ENCODE data around the gene PIK3C2A. TPM values are rescaled to one million over a fixed set of nuclear protein-coding genes. Genes with fewer than 3 reads are reported as not detected.

PIK3C2A gene
- total and polyA plus RNA-seq, 10 of the 15 experiments (the other 5 are each of a cell fraction or from before 2014, with no cell fraction given), result 1.6 to 20.6 (median 9.1) TPM

DNA sequence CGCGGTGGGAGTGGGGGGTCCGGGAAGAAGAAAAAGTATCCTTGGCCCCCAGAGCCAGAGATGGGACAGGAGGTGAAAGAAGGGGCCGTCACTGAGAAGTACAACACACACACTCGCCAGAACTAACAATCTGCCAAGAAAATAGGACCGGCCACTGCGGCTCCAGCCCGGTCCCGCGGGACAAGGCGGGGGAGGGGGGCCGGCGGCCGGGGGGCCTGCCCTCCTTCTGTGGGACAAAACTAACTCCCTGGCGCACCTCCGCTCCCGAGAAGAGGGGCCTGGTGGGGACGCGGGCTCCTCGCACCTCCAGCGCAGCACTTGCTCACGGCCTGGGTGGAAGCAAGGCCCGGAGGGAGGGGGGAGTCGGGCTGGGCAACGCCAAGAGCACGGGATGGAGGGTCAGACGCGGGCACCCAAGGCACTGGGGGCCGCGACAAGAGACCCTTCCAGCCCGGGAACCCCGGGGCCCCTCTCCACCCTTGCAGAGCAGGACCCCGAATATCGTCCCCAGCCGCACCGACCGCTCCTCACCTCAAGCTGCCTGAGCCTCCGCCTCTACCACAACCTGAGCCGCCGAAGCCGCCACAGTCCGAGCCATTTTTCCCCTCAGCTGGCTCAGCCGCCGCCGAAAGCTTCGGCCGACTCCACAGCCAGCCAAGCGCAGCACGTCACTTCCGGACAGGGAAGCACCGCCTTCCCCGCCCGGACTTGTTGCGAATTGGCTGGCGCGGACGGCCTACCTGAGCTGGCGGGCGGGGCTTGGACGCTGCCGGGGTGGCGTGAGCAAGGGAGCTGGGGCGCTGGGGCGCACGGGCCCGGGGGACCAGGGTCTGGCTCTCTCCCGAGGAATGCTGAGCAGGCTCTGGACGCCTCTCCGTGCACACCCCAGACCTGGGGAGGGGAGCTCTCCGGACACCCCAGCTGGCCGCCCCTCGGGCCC, at the start of gene PIK3C2A (continued):
- TF ChIP-seq HDGF (IDR thresholded peaks at IDR 0.05) (peak; percentile 86; the same call in 1 of the 2 replicates), RFX5 (IDR thresholded peaks at IDR 0.05; ENCODE audit: low read depth, low read length) (peak; percentile 8; the same call in 1 of the 2 replicates), CBX5 (IDR thresholded peaks at IDR 0.05; ENCODE audit: low read depth) (0 out of 2 replicates have a peak, but pooled peaks have one; percentile 16), IRF4 (IDR thresholded peaks at IDR 0.05; ENCODE audit: low read depth, low read length) (no peak), FOXK2 (IDR thresholded peaks at IDR 0.05) (no peak), POLR2AphosphoS5 (IDR thresholded peaks at IDR 0.05; ENCODE audit: low read length) (peak; percentile 88), SP1 (IDR thresholded peaks at IDR 0.05; ENCODE audit: low read depth, low read length) (no peak), POLR2A (IDR thresholded peaks at IDR 0.05; ENCODE audit: low read depth, low read length) (peak; percentile 97), CREM (IDR thresholded peaks at IDR 0.05; ENCODE audit: low read depth) (peak; percentile 95), MXI1 (IDR thresholded peaks at IDR 0.05; ENCODE audit: low read depth, low read length) (no peak), SMC3 (IDR thresholded peaks at IDR 0.05; ENCODE audit: borderline replicate concordance, low read length) (no peak), IKZF1 (conservative IDR thresholded peaks at IDR 0.05) (peak; percentile 45; the same call in 1 of the 2 replicates), POU2F2 (IDR thresholded peaks at IDR 0.05; ENCODE audit: borderline replicate concordance, low read depth, low read length) (peak; percentile 48; the same call in 1 of the 3 replicates)
- TF ChIP-seq, protein P1, sequence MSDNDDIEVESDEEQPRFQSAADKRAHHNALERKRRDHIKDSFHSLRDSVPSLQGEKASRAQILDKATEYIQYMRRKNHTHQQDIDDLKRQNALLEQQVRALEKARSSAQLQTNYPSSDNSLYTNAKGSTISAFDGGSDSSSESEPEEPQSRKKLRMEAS (IDR thresholded peaks at IDR 0.05; ENCODE audit: low read depth, low read length), result no peak; the same call in 1 of the 2 replicates
- TF ChIP-seq, protein P2, sequence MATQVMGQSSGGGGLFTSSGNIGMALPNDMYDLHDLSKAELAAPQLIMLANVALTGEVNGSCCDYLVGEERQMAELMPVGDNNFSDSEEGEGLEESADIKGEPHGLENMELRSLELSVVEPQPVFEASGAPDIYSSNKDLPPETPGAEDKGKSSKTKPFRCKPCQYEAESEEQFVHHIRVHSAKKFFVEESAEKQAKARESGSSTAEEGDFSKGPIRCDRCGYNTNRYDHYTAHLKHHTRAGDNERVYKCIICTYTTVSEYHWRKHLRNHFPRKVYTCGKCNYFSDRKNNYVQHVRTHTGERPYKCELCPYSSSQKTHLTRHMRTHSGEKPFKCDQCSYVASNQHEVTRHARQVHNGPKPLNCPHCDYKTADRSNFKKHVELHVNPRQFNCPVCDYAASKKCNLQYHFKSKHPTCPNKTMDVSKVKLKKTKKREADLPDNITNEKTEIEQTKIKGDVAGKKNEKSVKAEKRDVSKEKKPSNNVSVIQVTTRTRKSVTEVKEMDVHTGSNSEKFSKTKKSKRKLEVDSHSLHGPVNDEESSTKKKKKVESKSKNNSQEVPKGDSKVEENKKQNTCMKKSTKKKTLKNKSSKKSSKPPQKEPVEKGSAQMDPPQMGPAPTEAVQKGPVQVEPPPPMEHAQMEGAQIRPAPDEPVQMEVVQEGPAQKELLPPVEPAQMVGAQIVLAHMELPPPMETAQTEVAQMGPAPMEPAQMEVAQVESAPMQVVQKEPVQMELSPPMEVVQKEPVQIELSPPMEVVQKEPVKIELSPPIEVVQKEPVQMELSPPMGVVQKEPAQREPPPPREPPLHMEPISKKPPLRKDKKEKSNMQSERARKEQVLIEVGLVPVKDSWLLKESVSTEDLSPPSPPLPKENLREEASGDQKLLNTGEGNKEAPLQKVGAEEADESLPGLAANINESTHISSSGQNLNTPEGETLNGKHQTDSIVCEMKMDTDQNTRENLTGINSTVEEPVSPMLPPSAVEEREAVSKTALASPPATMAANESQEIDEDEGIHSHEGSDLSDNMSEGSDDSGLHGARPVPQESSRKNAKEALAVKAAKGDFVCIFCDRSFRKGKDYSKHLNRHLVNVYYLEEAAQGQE (IDR thresholded peaks at IDR 0.05; ENCODE audit: low read depth, low read length), result no peak
- TF ChIP-seq, protein P3, sequence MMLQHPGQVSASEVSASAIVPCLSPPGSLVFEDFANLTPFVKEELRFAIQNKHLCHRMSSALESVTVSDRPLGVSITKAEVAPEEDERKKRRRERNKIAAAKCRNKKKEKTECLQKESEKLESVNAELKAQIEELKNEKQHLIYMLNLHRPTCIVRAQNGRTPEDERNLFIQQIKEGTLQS (IDR thresholded peaks at IDR 0.05; ENCODE audit: borderline replicate concordance, extremely low read depth, low read depth, low read length), result no peak
- TF ChIP-seq, protein P4, sequence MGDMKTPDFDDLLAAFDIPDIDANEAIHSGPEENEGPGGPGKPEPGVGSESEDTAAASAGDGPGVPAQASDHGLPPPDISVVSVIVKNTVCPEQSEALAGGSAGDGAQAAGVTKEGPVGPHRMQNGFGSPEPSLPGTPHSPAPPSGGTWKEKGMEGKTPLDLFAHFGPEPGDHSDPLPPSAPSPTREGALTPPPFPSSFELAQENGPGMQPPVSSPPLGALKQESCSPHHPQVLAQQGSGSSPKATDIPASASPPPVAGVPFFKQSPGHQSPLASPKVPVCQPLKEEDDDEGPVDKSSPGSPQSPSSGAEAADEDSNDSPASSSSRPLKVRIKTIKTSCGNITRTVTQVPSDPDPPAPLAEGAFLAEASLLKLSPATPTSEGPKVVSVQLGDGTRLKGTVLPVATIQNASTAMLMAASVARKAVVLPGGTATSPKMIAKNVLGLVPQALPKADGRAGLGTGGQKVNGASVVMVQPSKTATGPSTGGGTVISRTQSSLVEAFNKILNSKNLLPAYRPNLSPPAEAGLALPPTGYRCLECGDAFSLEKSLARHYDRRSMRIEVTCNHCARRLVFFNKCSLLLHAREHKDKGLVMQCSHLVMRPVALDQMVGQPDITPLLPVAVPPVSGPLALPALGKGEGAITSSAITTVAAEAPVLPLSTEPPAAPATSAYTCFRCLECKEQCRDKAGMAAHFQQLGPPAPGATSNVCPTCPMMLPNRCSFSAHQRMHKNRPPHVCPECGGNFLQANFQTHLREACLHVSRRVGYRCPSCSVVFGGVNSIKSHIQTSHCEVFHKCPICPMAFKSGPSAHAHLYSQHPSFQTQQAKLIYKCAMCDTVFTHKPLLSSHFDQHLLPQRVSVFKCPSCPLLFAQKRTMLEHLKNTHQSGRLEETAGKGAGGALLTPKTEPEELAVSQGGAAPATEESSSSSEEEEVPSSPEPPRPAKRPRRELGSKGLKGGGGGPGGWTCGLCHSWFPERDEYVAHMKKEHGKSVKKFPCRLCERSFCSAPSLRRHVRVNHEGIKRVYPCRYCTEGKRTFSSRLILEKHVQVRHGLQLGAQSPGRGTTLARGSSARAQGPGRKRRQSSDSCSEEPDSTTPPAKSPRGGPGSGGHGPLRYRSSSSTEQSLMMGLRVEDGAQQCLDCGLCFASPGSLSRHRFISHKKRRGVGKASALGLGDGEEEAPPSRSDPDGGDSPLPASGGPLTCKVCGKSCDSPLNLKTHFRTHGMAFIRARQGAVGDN (IDR thresholded peaks at IDR 0.05), result 0 out of 2 replicates have a peak, but pooled peaks have one; percentile 42
- TF ChIP-seq, protein P5, sequence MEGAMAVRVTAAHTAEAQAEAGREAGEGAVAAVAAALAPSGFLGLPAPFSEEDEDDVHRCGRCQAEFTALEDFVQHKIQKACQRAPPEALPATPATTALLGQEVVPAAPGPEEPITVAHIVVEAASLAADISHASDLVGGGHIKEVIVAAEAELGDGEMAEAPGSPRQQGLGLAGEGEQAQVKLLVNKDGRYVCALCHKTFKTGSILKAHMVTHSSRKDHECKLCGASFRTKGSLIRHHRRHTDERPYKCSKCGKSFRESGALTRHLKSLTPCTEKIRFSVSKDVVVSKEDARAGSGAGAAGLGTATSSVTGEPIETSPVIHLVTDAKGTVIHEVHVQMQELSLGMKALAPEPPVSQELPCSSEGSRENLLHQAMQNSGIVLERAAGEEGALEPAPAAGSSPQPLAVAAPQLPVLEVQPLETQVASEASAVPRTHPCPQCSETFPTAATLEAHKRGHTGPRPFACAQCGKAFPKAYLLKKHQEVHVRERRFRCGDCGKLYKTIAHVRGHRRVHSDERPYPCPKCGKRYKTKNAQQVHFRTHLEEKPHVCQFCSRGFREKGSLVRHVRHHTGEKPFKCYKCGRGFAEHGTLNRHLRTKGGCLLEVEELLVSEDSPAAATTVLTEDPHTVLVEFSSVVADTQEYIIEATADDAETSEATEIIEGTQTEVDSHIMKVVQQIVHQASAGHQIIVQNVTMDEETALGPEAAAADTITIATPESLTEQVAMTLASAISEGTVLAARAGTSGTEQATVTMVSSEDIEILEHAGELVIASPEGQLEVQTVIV (IDR thresholded peaks at IDR 0.05; ENCODE audit: borderline replicate concordance, partially characterized antibody), result peak; percentile 11

Measured in GM12878 (cell line).